HFFc6 (cell line): ENCODE data around the gene COASY. TPM values are rescaled to one million over a fixed set of nuclear protein-coding genes. Genes with fewer than 3 reads are reported as not detected.
A peak's percentile ranks its signal among the peaks of the same experiment; 100 is the strongest.
"Not testable (repeated sequence)": the region's sequence is repeated elsewhere in the genome, so short reads cannot be mapped to it uniquely, and the experiment has no call there.

ENCODE experiments used
- DNase-seq: peaks from one replicate; pipeline ENCODE4 v3.0.0-alpha.2; 2018
- H3K27ac Mint-ChIP-seq: 2 replicates; pipeline ENCODE4 v1.8.0; 2020; ENCODE audit warnings: mild to moderate bottlenecking, mixed read lengths
- H3K27me3 Mint-ChIP-seq: 2 replicates; pipeline ENCODE4 v1.8.0; 2021; ENCODE audit warnings: mild to moderate bottlenecking, moderate library complexity, mixed read lengths; ENCODE audit not compliant: insufficient read depth
- H3K36me3 Mint-ChIP-seq: 2 replicates; pipeline ENCODE4 v1.8.0; 2021; ENCODE audit warnings: low read depth, mixed read lengths
- H3K4me1 Mint-ChIP-seq: 2 replicates; pipeline ENCODE4 v1.8.0; 2020; ENCODE audit warnings: low read depth, mixed read lengths
- H3K4me3 Mint-ChIP-seq: 2 replicates; pipeline ENCODE4 v1.8.0; 2020; ENCODE audit warnings: mild to moderate bottlenecking, moderate library complexity, mixed read lengths
- H3K9me3 Mint-ChIP-seq: 2 replicates; pipeline ENCODE4 v1.8.0; 2020; ENCODE audit warnings: mild to moderate bottlenecking, mixed read lengths
- CTCF ChIP-seq: fragments of 200-600 bp; sonication (generic); IDR thresholded peaks from 2 replicates; pipeline ENCODE4 v1.5.0; 2021; ENCODE audit warnings: antibody characterized with exemption, mild to moderate bottlenecking
- total RNA-seq, 6 experiments: library from RNA; stranded (reverse); fragmentation: NEBNext Ultra II Directional; extraction: Animal tissue kit (Norgen Biotek cat#: 25700); gene quantifications; 2 replicates in 1 of 6; 3 replicates in 5 of 6; pipeline ENCODE4 v1.2.3, GENCODE V29; 2021

The COASY gene
- total RNA-seq, 6 experiments from 2014 or later: 64.6 to 77.6 (median 71.1) TPM

GRCh38 chr17:42603318-42603717 is 41.4 kb downstream of the COASY start:
- TF ChIP-seq CTCF: no peak
- DNase-seq: no peak
- Mint-ChIP-seq H3K9me3 (no peaks in the 10 kb centered on the region), H3K4me3 (no peak overlapping the region), H3K27ac (no peak overlapping the region), H3K27me3 (no peaks in the 10 kb centered on the region; the same call in 1 of the 2 replicates), H3K4me1 (peaks cover 38% of the 10 kb centered on the region), H3K36me3 (no peaks in the 10 kb centered on the region)

GRCh38 chr17:42607769-42608168 is 45.8 kb downstream of the COASY start:
- Mint-ChIP-seq H3K9me3 (no peaks in the 10 kb centered on the region), H3K27ac (peak overlapping the region; percentile 90; the same call in 1 of the 2 replicates), H3K4me1 (peaks cover 38% of the 10 kb centered on the region), H3K4me3 (peak overlapping the region; percentile 100), H3K36me3 (peaks cover 4% of the 10 kb centered on the region; the same call in 1 of the 2 replicates), H3K27me3 (no peaks in the 10 kb centered on the region)
- TF ChIP-seq CTCF: no peak
- no peak for DNase-seq

DNA sequence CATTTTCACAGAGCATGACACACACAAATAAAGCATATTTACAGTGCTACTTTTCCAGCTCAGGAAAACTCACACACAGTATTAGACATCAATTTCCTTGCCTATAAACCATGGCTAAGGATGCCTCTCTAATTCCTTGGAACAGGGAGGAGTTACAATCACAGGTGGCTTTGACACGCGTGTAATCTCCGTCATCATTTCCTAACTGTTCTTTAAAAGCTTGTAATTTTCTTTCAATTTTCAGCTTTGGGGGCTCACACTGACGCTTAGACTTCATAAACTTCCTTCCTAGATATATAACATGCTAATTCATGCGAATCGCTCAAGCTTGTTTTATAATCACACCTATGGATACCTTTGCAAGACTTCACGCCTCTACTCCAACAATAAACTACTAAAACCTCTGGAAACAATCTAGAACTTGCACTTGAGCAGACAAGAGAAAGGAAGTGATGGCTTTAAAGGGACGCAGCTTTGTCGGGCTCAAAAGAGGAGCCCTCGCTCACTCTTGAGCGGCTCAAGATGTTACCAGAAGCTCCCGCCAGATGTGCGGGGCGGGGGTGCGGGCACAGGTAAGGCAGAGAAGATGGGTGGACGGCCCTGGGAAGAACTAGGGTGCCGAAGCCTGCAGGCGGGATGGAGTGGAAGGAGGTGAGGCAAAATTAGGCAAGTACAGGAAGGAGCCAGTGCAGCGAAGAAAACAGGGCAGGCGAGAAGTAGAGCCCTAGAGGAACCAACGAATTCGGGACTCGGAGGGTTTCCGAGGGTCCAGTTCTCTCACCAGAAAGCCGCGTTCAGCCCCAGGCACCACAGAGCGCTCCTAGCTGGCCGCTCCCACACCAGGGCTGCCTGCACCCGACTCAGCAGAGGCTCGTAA is 46.6 kb downstream of the COASY start:
- H3K4me1 Mint-ChIP-seq: peaks cover 38% of the 10 kb centered on the region
- H3K27me3 Mint-ChIP-seq: no peaks in the 10 kb centered on the region
- H3K36me3 Mint-ChIP-seq: peaks cover 6% of the 10 kb centered on the region
- no peaks in the 10 kb centered on the region for H3K9me3 Mint-ChIP-seq
- DNase-seq: no peak
- TF ChIP-seq CTCF: no peak
- peak overlapping the region; percentile 100 for H3K4me3 Mint-ChIP-seq
- peak overlapping the region; percentile 90 for H3K27ac Mint-ChIP-seq

- peaks cover 34% of the 10 kb centered on the region for H3K4me1 Mint-ChIP-seq
These were observed 47.4 kb downstream of the COASY start, which contains the start of the genes RETREG3 and TUBG1 for GRCh38 chr17:42609182-42609813. Gene RETREG3 (minus strand): TSS chr17:42609374. CDS start chr17:42609324, 50 bp downstream. Gene TUBG1 (plus strand): TSS chr17:42609683. CDS start chr17:42609738, 55 bp downstream.

GRCh38 chr17:42609814-42610801 is 48.2 kb downstream of the COASY start:
- Mint-ChIP-seq H3K4me1 (peaks cover 25% of the 10 kb centered on the region), H3K27ac (peak overlapping the region; percentile 90), H3K4me3 (peak overlapping the region; percentile 100), H3K36me3 (peaks cover 18% of the 10 kb centered on the region)
- H3K9me3 Mint-ChIP-seq, H3K27me3 Mint-ChIP-seq, DNase-seq: not testable (repeated sequence)

More at GRCh38 chr17:42609182-42609813, 47.4 kb downstream of the COASY start, which contains the start of the genes RETREG3 and TUBG1:
- peak; percentile 99 for DNase-seq
- Mint-ChIP-seq H3K36me3 (peaks cover 12% of the 10 kb centered on the region), H3K9me3 (no peaks in the 10 kb centered on the region), H3K27ac (peak within 1 kb of the TSS; percentile 90), H3K27me3 (no peaks in the 10 kb centered on the region; the same call in 1 of the 2 replicates), H3K4me3 (peak within 1 kb of the TSS; percentile 100)
- TF ChIP-seq CTCF: peak; percentile 67
